ENCODE results near the gene HEPH.

DNA sequence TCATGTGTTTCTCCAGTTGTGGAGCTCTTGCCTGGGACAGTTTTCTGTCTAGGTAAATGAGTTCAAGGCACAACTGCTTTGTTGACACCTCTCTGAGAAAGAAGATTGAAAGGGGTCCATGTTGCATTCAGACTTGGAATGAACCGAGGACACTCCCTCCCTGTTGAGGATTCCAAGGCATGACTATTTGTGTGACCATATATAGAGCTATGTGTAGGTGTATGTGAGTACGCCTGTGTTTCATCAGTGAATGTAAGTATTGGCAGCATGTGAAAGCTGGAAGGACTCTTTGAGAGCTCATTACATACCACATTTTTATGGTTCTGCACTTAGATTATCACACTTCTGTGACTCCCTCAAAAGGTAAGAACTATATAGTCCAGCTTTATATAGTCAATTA lies 3.4 kb downstream of the HEPH start:
- TF ChIP-seq USF2 (IDR thresholded peaks at IDR 0.05; ENCODE audit: borderline replicate concordance, low read depth, low read length) (no peak), CTCF (IDR thresholded peaks at IDR 0.05 in 2 of 3, conservative IDR thresholded peaks at IDR 0.05 in 1 of 3; ENCODE audit: control insufficient read depth in 2 of 3, extremely low read depth in 1 of 3, insufficient read depth in 1 of 3, low read depth in 3 of 3, low read length in 3 of 3) (no peak), CHD2 (IDR thresholded peaks at IDR 0.05; ENCODE audit: borderline replicate concordance, low read depth, low read length) (no peak), CREM (IDR thresholded peaks at IDR 0.05; ENCODE audit: low read depth) (no peak), YY1 (IDR thresholded peaks at IDR 0.05; ENCODE audit: low read depth, low read length) (no peak), NR2C2 (IDR thresholded peaks at IDR 0.05; ENCODE audit: borderline replicate concordance, control insufficient read depth, insufficient read length, low read depth) (no peak)
- TF ChIP-seq, protein P1, sequence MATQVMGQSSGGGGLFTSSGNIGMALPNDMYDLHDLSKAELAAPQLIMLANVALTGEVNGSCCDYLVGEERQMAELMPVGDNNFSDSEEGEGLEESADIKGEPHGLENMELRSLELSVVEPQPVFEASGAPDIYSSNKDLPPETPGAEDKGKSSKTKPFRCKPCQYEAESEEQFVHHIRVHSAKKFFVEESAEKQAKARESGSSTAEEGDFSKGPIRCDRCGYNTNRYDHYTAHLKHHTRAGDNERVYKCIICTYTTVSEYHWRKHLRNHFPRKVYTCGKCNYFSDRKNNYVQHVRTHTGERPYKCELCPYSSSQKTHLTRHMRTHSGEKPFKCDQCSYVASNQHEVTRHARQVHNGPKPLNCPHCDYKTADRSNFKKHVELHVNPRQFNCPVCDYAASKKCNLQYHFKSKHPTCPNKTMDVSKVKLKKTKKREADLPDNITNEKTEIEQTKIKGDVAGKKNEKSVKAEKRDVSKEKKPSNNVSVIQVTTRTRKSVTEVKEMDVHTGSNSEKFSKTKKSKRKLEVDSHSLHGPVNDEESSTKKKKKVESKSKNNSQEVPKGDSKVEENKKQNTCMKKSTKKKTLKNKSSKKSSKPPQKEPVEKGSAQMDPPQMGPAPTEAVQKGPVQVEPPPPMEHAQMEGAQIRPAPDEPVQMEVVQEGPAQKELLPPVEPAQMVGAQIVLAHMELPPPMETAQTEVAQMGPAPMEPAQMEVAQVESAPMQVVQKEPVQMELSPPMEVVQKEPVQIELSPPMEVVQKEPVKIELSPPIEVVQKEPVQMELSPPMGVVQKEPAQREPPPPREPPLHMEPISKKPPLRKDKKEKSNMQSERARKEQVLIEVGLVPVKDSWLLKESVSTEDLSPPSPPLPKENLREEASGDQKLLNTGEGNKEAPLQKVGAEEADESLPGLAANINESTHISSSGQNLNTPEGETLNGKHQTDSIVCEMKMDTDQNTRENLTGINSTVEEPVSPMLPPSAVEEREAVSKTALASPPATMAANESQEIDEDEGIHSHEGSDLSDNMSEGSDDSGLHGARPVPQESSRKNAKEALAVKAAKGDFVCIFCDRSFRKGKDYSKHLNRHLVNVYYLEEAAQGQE (IDR thresholded peaks at IDR 0.05; ENCODE audit: low read depth, low read length): no peak
